Ectodermal cell (in vitro differentiated cells): Measurements from ENCODE around the gene HOXA3.

Experiments used
- H3K27ac ChIP-seq: 2 replicates; pipeline ENCODE4 v1.7.0; 2013; ENCODE audit warnings: mild to moderate bottlenecking, low read depth, low read length; ENCODE audit not compliant: insufficient read depth, poor library complexity, severe bottlenecking
- H3K27me3 ChIP-seq: 2 replicates; pipeline ENCODE4 v1.7.0; 2013; ENCODE audit warnings: mild to moderate bottlenecking, low read length; ENCODE audit not compliant: insufficient read depth, control insufficient read depth, poor library complexity, severe bottlenecking
- H3K36me3 ChIP-seq: one replicate; pipeline ENCODE4 v1.7.0; 2013; ENCODE audit warnings: low read length; ENCODE audit not compliant: control insufficient read depth, insufficient read depth
- H3K4me1 ChIP-seq: one replicate; pipeline ENCODE4 v1.7.0; 2013; ENCODE audit warnings: low read length; ENCODE audit not compliant: control insufficient read depth, insufficient read depth
- H3K4me3 ChIP-seq: 2 replicates; pipeline ENCODE4 v1.7.0; 2013; ENCODE audit warnings: low read depth, low read length, control low read depth; ENCODE audit not compliant: insufficient read depth
- H3K9me3 ChIP-seq: 2 replicates; pipeline ENCODE4 v1.7.0; 2013; ENCODE audit warnings: mild to moderate bottlenecking, low read length, moderate library complexity; ENCODE audit not compliant: control insufficient read depth
- WGBS, 2 experiments: methylation state at CpG; one replicate each; pipeline ENCODE4 v1.1.7; 2013; ENCODE audit warnings: missing lambda C conversion rate in 2 of 2; 5-methylcytosine and 5-hydroxymethylcytosine counted together

HOXA3 gene

GRCh38 chr7:27188386-27189294 is 36.3 kb upstream of the HOXA3 start:
- no peak overlapping the region for H3K27ac ChIP-seq
- no peaks in the 10 kb centered on the region for H3K9me3 ChIP-seq
- no peaks in the 10 kb centered on the region for H3K4me1 ChIP-seq
- H3K4me3 ChIP-seq, result no peak overlapping the region
- WGBS, 2 experiments, result 2 to 3% methylated on average over 49 of the region's 49 CpGs
- H3K27me3 ChIP-seq, result peaks cover 100% of the 10 kb centered on the region
- no peaks in the 10 kb centered on the region for H3K36me3 ChIP-seq

GRCh38 chr7:27187475-27188385 is 35.3 kb upstream of the HOXA3 start:
- Histone ChIP-seq H3K9me3 (no peaks in the 10 kb centered on the region), H3K27me3 (peaks cover 100% of the 10 kb centered on the region), H3K4me1 (no peaks in the 10 kb centered on the region), H3K36me3 (no peaks in the 10 kb centered on the region), H3K27ac (no peak overlapping the region), H3K4me3 (no peak overlapping the region)
- WGBS, 2 experiments, result 3 to 4% methylated on average over 46 of the region's 46 CpGs

GRCh38 chr7:27186668-27187474 is 34.5 kb upstream of the HOXA3 start:
- no peak overlapping the region for H3K4me3 ChIP-seq
- H3K4me1 ChIP-seq, result no peaks in the 10 kb centered on the region
- H3K36me3 ChIP-seq, result no peaks in the 10 kb centered on the region
- H3K27ac ChIP-seq, result no peak overlapping the region
- peaks cover 100% of the 10 kb centered on the region for H3K27me3 ChIP-seq
- 18 to 32% methylated on average over 1 to 3 of the region's 4 CpGs for WGBS, 2 experiments
- H3K9me3 ChIP-seq, result no peaks in the 10 kb centered on the region

GRCh38 chr7:27185854-27186667 is 33.7 kb upstream of the HOXA3 start:
- no peak overlapping the region for H3K27ac ChIP-seq
- WGBS, 2 experiments, result 4% methylated on average over 24 of the region's 24 CpGs
- H3K9me3 ChIP-seq, result no peaks in the 10 kb centered on the region
- H3K27me3 ChIP-seq, result peaks cover 100% of the 10 kb centered on the region
- no peak overlapping the region for H3K4me3 ChIP-seq
- no peaks in the 10 kb centered on the region for H3K36me3 ChIP-seq
- H3K4me1 ChIP-seq, result no peaks in the 10 kb centered on the region

- peaks cover 100% of the 10 kb centered on the region for H3K27me3 ChIP-seq
- H3K36me3 ChIP-seq, result no peaks in the 10 kb centered on the region
- no peaks in the 10 kb centered on the region for H3K4me1 ChIP-seq
- H3K27ac ChIP-seq, result no peak within 1 kb of the TSS
- no peak within 1 kb of the TSS for H3K4me3 ChIP-seq
- H3K9me3 ChIP-seq, result no peaks in the 10 kb centered on the region
- WGBS, 2 experiments, result 4 to 7% methylated on average over 43 of the region's 43 CpGs
These were observed 32.9 kb upstream of the HOXA3 start, which contains the start of gene HOXA11 for GRCh38 chr7:27185013-27185853. Gene HOXA11, minus strand, starts transcription at chr7:27185232. Its CDS starts 88 bp downstream, at chr7:27185144.

- H3K4me3 ChIP-seq, result no peak overlapping the region
- WGBS, 2 experiments, result 3% methylated on average over 72 of the region's 72 CpGs
These were observed 32.1 kb upstream of the HOXA3 start for GRCh38 chr7:27184337-27185012.

GRCh38 chr7:27183682-27184336 is 31.4 kb upstream of the HOXA3 start:
- H3K4me1 ChIP-seq, result no peaks in the 10 kb centered on the region
- H3K9me3 ChIP-seq, result no peaks in the 10 kb centered on the region
- 3 to 5% methylated on average over 28 of the region's 30 CpGs for WGBS, 2 experiments
- no peak overlapping the region for H3K27ac ChIP-seq
- H3K4me3 ChIP-seq, result no peak overlapping the region
- peaks cover 100% of the 10 kb centered on the region for H3K27me3 ChIP-seq
- H3K36me3 ChIP-seq, result no peaks in the 10 kb centered on the region

More at GRCh38 chr7:27184337-27185012, 32.1 kb upstream of the HOXA3 start:
- Histone ChIP-seq H3K27me3 (peaks cover 100% of the 10 kb centered on the region), H3K4me1 (no peaks in the 10 kb centered on the region), H3K36me3 (no peaks in the 10 kb centered on the region), H3K27ac (no peak overlapping the region), H3K9me3 (no peaks in the 10 kb centered on the region)
